Testis (tissue), 3 donors: Measurements from ENCODE around the gene BMP7. TPM values are rescaled to one million over a fixed set of nuclear protein-coding genes. Genes with fewer than 3 reads are reported as not detected.

Experiments
- DNase-seq: peaks from one replicate; pipeline ENCODE4 v3.0.0-alpha.2; 2019
- H3K27ac ChIP-seq, 2 donors: fragments of 200-600 bp; sonication (generic); one replicate each; pipeline ENCODE4 v1.5.1; 2019
- H3K27me3 ChIP-seq: fragments of 200-600 bp; sonication (generic); one replicate; pipeline ENCODE4 v1.5.1; 2019
- H3K36me3 ChIP-seq: fragments of 200-600 bp; sonication (generic); one replicate; pipeline ENCODE4 v1.5.1; 2017; ENCODE audit warnings: low read depth; ENCODE audit errors: missing control alignments
- H3K4me1 ChIP-seq: fragments of 200-600 bp; sonication (generic); one replicate; pipeline ENCODE4 v1.5.1; 2019
- H3K4me3 ChIP-seq, 2 donors: fragments of 200-600 bp; sonication (generic); one replicate each; pipeline ENCODE4 v1.5.1; 2017 to 2019
- H3K9me3 ChIP-seq: fragments of 200-600 bp; sonication (generic); one replicate; pipeline ENCODE4 v1.5.1; 2017
- CTCF ChIP-seq, 3 experiments: fragments of 450-650 bp in 2 of 3; fragments of 200-600 bp in 1 of 3; sonication (generic) in 1 of 3; IDR thresholded peaks; one replicate each; pipeline ENCODE4 v1.5.1; 2016 to 2019; ENCODE audit warnings: antibody characterized with exemption in 3 of 3, mild to moderate bottlenecking in 2 of 3, moderate library complexity in 1 of 3
- POLR2A ChIP-seq: fragments of 450-650 bp; IDR thresholded peaks from one replicate; pipeline ENCODE4 v1.6.1; 2017; ENCODE audit warnings: antibody characterized with exemption, mild to moderate bottlenecking, moderate library complexity
- WGBS, 2 donors: methylation state at CpG; one replicate each; pipeline ENCODE4 v1.1.5; 2018; 5-methylcytosine and 5-hydroxymethylcytosine counted together
- intact Hi-C: fragments of 100-400 bp; cut with DNase I; formaldehyde crosslinking; loops from one replicate; pipeline ENCODE4 v1.15.1; 2023; ENCODE audit warnings: low total_unique reads
- polyA plus RNA-seq: library from polyadenylated mRNA; stranded (reverse); fragments of 350-450 nt; fragmentation: Illumina TruSeq; extraction: RNeasy Lipid Tissue Mini Kit (QIAGEN cat#74804); gene quantifications from one replicate; pipeline ENCODE4 v1.2.3, GENCODE V29; 2014; ENCODE audit warnings: low read depth, low replicate concordance; ENCODE audit not compliant: insufficient read depth
- total RNA-seq, 2 donors: library from RNA; depleted of rRNA; stranded (reverse); fragments of >200 nt; gene quantifications; one replicate each; pipeline ENCODE4 v1.2.3, GENCODE V29; 2016

BMP7 gene
- total and polyA plus RNA-seq, 3 donors from 2014 or later = 2.4 to 7.1 (median 3.3) TPM

- intact Hi-C loops = no loop called here
- Histone ChIP-seq H3K4me3 (no peak overlapping the region), H3K36me3 (no peaks in the 10 kb centered on the region), H3K27me3 (no peaks in the 10 kb centered on the region), H3K9me3 (no peaks in the 10 kb centered on the region), H3K27ac (no peak overlapping the region), H3K4me1 (no peaks in the 10 kb centered on the region)
- WGBS, 2 donors = 65 to 71% methylated on average over 7 of the region's 7 CpGs
- no peak for DNase-seq
- no peak for TF ChIP-seq POLR2A
- no peak for TF ChIP-seq CTCF (IDR thresholded peaks at IDR 0.05)
Measured at GRCh38 chr20:57200882-57201695, 65.4 kb downstream of the BMP7 start.

DNA sequence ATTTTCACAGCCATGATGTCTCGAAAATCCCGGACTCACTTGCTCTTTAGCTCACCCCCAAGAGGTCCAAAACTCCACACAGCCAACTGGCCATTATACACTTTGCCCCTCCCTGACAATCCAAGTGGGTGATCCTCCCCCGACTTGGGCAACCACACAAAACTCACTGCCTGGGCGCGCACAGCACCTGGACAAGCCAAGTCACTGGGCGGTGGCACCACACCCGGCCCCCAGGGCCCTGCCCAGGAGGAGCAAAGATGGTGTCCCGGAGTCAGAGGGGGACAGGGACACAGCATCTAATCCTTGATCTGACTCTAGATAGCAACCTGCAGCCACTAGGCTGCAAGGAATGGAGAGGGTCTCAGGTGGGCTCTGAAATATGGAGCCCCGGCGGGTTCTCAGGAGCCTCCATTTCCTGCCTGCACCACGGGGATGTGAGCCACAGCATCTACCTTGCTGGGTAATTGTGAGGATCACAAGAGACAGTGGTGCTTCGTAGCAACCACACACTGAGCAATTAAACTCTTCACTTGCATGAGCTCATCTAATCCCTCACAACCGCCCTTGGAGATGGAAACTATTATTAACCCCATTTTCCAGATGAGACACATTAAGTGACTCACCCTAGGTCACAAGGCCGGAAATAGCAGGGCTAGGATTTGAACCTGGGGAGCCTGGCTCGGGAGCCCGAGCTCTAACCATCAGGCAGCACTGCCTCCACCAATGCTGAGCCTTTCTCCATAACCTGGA lies 66.6 kb downstream of the BMP7 start:
- intact Hi-C loops = no loop called here
- H3K27me3 ChIP-seq = no peaks in the 10 kb centered on the region
- no peak for DNase-seq
- H3K9me3 ChIP-seq = no peaks in the 10 kb centered on the region
- no peak overlapping the region for H3K4me3 ChIP-seq
- no peaks in the 10 kb centered on the region for H3K36me3 ChIP-seq
- H3K27ac ChIP-seq = no peak overlapping the region
- H3K4me1 ChIP-seq = no peaks in the 10 kb centered on the region
- 86 to 94% methylated on average over 12 to 16 of the region's 16 CpGs for WGBS, 2 donors
- TF ChIP-seq CTCF (IDR thresholded peaks at IDR 0.05) (no peak), POLR2A (no peak)

DNA sequence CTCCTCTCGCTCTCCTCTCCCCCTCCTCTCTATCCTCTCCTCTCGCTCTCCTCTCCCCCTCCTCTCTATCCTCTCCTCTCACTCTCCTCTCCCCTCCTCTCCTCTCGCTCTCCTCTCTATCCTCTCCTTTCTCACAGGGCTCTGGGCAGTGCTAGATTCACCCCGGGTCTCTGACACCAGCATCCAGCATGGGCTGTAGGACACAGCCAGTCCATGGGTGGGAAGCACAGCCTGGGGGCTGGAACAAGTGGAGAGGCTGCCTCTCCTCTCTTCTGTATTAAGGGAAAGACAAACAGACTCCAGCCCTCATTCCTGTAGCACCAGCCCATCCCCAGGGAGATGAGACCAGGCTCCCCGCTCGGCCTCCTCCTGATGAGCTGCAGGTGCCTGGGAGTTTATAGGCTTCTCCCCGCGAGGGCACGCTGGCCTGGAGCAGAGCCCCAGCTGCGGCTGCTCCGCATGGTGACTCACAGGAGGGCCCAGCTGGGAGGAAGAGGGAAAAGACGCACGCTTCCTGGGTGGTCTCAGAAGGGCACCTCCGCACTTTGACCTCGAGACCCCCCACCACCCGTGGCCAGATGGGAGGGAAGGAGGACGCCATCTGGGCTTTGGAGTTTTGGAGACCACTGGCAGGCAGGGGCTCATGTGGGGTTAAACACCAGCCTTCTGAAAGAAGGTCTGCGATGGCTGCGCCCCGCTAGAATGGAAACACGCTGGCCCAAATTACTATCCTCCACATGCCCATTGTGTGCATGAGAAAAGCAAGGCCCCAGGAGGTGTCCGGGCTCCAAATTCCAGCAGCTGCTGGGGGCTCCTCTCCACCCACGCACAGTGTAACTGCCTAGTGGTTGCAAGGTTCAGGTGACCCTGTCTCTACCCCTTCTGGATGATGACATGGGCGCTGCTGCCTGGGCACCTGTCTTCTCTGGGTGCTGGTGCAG lies 68.0 kb downstream of the BMP7 start:
- 62 to 68% methylated on average over 9 to 24 of the region's 24 CpGs for WGBS, 2 donors
- H3K27me3 ChIP-seq = no peaks in the 10 kb centered on the region
- intact Hi-C loops = no loop called here
- DNase-seq = no peak
- H3K4me1 ChIP-seq = no peaks in the 10 kb centered on the region
- no peak for TF ChIP-seq POLR2A
- TF ChIP-seq CTCF (IDR thresholded peaks at IDR 0.05) = no peak
- no peaks in the 10 kb centered on the region for H3K9me3 ChIP-seq
- no peaks in the 10 kb centered on the region for H3K36me3 ChIP-seq
- no peak overlapping the region for H3K27ac ChIP-seq
- no peak overlapping the region for H3K4me3 ChIP-seq

- Histone ChIP-seq H3K9me3 (no peaks in the 10 kb centered on the region), H3K27me3 (no peaks in the 10 kb centered on the region), H3K36me3 (no peaks in the 10 kb centered on the region), H3K4me1 (no peaks in the 10 kb centered on the region), H3K27ac (no peak overlapping the region), H3K4me3 (no peak overlapping the region)
- WGBS, 2 donors = 80 to 85% methylated on average over 5 of the region's 5 CpGs
- no peak for TF ChIP-seq POLR2A
- no peak for TF ChIP-seq CTCF (IDR thresholded peaks at IDR 0.05)
- intact Hi-C loops = no loop called here
- no peak for DNase-seq
Measured at GRCh38 chr20:57197352-57198131, 68.9 kb downstream of the BMP7 start.
